Stimulated activated effector memory CD8-positive, alpha-beta T cell treated with anti-CD3 and anti-CD28 coated beads, Interleukin-12 subunit alpha, Interleukin-12 subunit beta, amount 100 ng/mL, for 72 hours (primary cell): ENCODE results near the gene KIF1A.
"Not testable (repeated sequence)": the region's sequence is repeated elsewhere in the genome, so short reads cannot be mapped to it uniquely, and the experiment has no call there.

Source experiments
- ATAC-seq: fragments of 150-1000 bp; cut with Tn5 transposase; 2 replicates; pipeline ENCODE4 v1.10.0; 2021
- DNase-seq, 2 donors: peaks; one replicate each; pipeline ENCODE4 v3.0.0; 2021 to 2022; ENCODE audit warnings: low spot score in 2 of 2
- H3K27ac Mint-ChIP-seq: one replicate; pipeline ENCODE4 v1.8.0; 2022; ENCODE audit warnings: mild to moderate bottlenecking, mixed read lengths
- H3K36me3 Mint-ChIP-seq: one replicate; pipeline ENCODE4 v1.8.0; 2022; ENCODE audit warnings: mild to moderate bottlenecking, mixed read lengths
- H3K4me1 Mint-ChIP-seq: one replicate; pipeline ENCODE4 v1.8.0; 2022; ENCODE audit warnings: mixed read lengths
- H3K4me3 Mint-ChIP-seq: one replicate; pipeline ENCODE4 v1.8.0; 2022; ENCODE audit warnings: mild to moderate bottlenecking, mixed read lengths
- H3K9me3 Mint-ChIP-seq: one replicate; pipeline ENCODE4 v1.8.0; 2022; ENCODE audit warnings: mixed read lengths

KIF1A gene

DNA sequence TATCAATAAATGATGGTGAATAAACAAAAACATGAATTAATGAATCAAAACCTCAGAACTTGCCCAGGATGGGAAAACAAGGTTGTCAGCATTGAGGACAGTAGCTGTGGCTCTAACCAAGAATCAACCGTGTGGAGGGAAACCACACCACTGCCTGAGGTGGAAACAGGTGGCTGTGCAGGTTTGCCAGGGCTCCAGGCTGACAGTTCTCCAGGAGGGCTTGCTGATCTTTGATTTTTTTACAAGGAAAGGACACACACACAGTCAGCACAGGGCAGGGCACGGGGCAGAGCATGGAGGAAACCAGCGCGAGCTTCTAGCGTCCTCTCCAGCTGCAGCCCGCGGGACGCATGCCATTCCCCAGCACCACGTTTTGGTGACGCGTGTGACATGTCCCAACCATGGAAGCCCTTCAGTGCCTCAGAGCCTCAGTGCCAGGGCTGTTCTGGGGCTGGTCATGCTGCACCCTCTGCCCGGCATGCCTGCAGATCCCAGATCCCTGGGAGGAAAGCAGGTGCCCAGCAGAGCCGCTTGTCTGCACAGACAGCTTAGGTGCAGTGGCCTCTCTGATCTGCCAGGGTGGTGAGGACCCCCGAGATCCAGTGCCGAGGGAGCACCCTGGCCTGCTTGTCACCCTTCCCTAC is 32.8 kb upstream of the KIF1A start:
- no peak for DNase-seq
- Mint-ChIP-seq H3K36me3 (no peaks in the 10 kb centered on the region), H3K9me3 (peaks cover 4% of the 10 kb centered on the region), H3K4me3 (no peak overlapping the region), H3K27ac (no peak overlapping the region), H3K4me1 (no peaks in the 10 kb centered on the region)
- no peak for ATAC-seq

DNA sequence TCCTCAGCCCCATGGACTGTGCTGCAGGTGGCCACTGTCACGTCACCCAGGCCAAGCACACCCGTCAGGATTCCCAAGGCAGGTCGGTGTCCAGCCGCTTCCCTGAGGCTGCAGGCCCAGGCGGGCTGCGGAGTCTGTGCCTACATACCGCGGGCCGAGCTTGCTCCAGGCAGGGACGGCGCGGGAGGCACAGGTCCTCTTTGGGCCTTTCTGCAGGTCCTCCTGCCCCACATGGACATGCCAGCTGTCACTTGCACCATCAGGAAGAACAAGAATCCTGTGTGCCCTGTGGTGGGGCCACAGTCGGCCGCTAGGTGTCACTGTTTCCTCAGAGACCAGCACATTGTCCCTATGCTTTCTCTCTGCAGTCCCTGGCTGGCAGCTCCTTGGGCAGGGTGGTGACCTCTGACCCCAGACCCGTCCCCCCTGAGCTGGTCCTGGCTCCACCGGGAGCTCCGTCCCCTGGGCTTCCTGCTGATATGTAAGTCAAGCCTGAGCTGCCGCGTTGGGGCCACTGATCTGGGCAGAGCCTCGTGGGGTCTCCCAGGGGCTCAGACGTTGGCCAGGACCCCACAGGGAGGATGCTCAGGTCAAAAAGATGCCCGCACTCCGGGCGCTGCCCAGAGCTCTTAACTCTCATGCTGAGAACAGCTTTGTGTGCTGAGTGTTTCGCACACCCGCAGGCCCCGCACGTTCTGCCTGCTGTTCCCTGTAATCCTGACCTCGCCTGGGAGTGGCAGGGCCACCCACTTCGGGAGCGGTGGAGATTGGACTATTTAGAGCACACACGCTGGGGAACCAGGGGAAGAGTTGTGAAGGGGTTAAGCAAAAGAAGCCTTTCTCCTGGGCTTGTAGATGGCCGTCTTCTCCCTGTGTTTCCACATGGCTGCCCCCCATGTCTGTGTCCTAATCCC is 31.3 kb upstream of the KIF1A start:
- peak; percentile 88 for ATAC-seq
- peaks cover 4% of the 10 kb centered on the region for H3K9me3 Mint-ChIP-seq
- no peak overlapping the region for H3K4me3 Mint-ChIP-seq
- no peak overlapping the region for H3K27ac Mint-ChIP-seq
- no peaks in the 10 kb centered on the region for H3K4me1 Mint-ChIP-seq
- H3K36me3 Mint-ChIP-seq, result no peaks in the 10 kb centered on the region
- peak; percentile 81 to 86 for DNase-seq

GRCh38 chr2:240850756-240851077 is 30.7 kb upstream of the KIF1A start:
- ATAC-seq, result no peak
- no peak for DNase-seq
- H3K4me1 Mint-ChIP-seq, result no peaks in the 10 kb centered on the region
- no peak overlapping the region for H3K4me3 Mint-ChIP-seq
- no peaks in the 10 kb centered on the region for H3K36me3 Mint-ChIP-seq
- H3K27ac Mint-ChIP-seq, result no peak overlapping the region
- peaks cover 4% of the 10 kb centered on the region for H3K9me3 Mint-ChIP-seq

DNA sequence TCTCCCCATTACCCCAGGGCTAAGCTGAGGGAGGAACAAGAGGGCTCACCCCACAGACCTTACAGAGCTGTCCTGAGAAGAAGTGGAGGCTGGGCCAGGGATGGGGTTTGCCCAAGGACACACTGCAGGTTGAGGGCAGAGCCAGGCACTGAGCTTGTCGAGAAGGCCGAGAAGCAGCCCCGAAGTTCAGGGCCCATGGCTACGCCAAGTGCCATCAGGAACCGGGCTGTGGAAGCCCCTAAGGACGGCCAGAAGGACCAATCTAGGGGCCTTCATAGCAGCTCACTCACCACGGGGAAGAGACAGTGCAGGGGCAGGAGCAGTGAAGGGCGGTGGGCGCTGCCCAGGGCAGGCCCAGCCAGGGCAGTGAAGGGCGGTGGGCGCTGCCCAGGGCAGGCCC is 30.0 kb upstream of the KIF1A start:
- DNase-seq (no peak), ATAC-seq (peak; percentile 7)
- Mint-ChIP-seq H3K36me3 (no peaks in the 10 kb centered on the region), H3K27ac (no peak overlapping the region), H3K9me3 (peaks cover 4% of the 10 kb centered on the region), H3K4me3 (no peak overlapping the region), H3K4me1 (no peaks in the 10 kb centered on the region)

- Mint-ChIP-seq H3K9me3 (peaks cover under 1% of the 10 kb centered on the region), H3K36me3 (no peaks in the 10 kb centered on the region), H3K4me3 (no peak overlapping the region), H3K27ac (no peak overlapping the region), H3K4me1 (no peaks in the 10 kb centered on the region)
- ATAC-seq (no peak), DNase-seq (no peak)
Measured at GRCh38 chr2:240848900-240849680, 29.1 kb upstream of the KIF1A start.

DNA sequence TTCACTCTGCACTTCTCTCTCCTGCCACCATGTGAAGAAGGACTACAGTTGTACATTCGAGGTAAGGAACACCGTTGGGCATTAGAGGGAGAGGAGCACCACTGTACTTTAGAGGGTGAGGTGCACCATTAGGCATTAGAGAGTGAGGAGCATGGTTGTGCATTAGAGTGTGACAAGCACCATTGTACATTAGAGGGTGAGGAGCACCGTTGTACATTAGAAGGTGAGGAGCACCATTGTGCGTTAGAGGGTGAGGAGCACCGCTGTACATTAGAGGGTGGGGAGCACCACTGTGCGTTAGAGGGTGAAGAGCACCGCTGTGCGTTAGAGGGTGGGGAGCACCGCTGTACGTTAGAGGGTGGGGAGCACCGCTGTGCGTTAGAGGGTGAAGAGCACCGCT is 27.8 kb upstream of the KIF1A start:
- no peak for DNase-seq
- Mint-ChIP-seq H3K4me1 (no peaks in the 10 kb centered on the region), H3K9me3 (no peaks in the 10 kb centered on the region), H3K36me3 (no peaks in the 10 kb centered on the region), H3K4me3 (no peak overlapping the region), H3K27ac (no peak overlapping the region)
- no peak for ATAC-seq

DNA sequence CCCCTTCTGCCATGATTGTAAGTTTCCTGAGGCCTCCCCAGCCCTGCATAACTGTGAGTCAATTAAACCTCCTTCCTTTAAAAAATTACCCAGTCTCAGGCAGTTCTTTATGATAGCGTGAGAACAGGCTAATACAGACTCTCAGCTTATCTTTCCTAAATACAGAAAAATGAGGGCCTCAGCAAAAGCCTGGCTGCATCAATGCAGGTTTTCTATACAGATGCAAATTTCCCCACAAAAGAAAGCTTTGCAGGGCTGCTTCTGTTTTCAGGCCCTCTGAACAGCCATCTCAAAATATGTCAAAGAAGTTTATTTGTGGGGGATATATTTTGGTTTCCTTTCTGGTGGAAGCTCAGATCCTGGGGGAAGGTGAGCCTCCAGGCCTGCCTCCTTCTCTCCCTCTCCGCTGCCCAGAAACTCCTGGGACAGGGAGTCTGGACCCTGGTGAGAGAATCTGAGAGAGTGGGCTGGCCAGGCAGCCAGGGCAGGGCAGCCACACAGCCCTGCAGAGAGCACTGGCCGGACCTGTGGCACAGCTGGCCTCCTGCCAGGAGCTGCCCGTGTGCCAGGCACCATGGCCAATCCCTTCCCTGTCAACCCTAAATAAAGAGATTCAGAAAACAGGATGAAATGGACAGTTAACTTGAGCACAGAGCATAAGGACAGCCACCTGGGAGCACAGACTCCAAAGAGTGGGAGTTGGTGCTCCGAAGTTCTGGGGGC is 27.0 kb upstream of the KIF1A start:
- Mint-ChIP-seq H3K4me1 (no peaks in the 10 kb centered on the region), H3K4me3 (no peak overlapping the region), H3K9me3 (no peaks in the 10 kb centered on the region), H3K27ac (no peak overlapping the region), H3K36me3 (no peaks in the 10 kb centered on the region)
- ATAC-seq (no peak), DNase-seq (no peak)

DNA sequence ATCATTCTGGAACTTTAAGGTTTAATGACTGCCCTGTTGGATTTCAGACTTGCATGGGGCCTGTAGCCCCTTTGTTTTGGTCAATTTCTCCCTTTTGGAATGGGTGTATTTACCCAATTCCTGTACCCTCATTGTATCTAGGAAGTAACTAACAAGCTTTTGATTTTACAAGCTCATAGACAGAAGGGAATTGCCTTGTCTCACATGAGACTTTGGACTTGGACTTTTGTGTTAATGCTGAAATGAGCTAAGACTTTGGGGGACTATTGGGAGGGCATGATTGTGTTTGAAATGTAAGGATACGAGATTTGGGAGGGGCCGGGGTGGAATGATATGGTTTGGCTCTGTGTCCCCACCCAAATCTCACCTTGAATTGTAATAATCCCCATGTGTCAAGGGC is 26.3 kb upstream of the KIF1A start:
- H3K9me3 Mint-ChIP-seq, H3K27ac Mint-ChIP-seq, H3K4me3 Mint-ChIP-seq, H3K36me3 Mint-ChIP-seq, DNase-seq, H3K4me1 Mint-ChIP-seq, ATAC-seq: not testable (repeated sequence)

DNA sequence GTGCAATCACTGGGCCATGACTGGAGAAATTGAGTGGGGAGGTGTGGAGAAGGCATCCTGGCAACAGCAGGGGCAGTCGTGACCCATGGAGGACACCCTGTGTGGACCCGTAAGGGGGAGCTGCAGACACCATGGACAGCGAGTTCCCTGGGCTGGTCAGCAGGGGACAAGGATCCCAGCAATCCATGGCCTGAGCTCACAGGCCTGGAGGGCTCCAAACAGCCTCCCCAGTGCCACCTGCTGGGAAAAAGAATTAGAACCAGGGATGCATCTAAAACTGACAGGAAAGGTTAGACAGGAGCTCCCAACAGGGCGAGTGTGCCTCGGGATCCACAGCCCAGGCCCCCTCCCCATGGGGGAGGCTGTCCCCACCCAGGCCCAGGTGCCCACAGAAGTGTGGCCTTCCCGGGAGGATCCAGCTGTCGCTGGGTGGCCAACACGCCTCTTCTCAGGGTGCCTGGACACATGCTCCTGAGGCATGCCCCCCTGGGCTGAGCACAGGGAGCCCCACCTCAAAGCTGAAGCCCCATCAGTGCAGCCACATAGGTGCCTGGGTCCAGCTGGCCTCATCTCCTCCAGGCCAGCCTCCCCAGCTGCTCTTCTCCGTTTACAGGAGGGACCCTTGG is 20.5 kb upstream of the KIF1A start:
- no peak for DNase-seq
- no peak overlapping the region for H3K4me3 Mint-ChIP-seq
- ATAC-seq, result peak; percentile 46
- H3K9me3 Mint-ChIP-seq, result no peaks in the 10 kb centered on the region
- H3K27ac Mint-ChIP-seq, result no peak overlapping the region
- H3K4me1 Mint-ChIP-seq, result no peaks in the 10 kb centered on the region
- no peaks in the 10 kb centered on the region for H3K36me3 Mint-ChIP-seq

- no peaks in the 10 kb centered on the region for H3K4me1 Mint-ChIP-seq
- H3K36me3 Mint-ChIP-seq, result no peaks in the 10 kb centered on the region
- no peaks in the 10 kb centered on the region for H3K9me3 Mint-ChIP-seq
- no peak overlapping the region for H3K27ac Mint-ChIP-seq
- DNase-seq (no peak), ATAC-seq (no peak)
- H3K4me3 Mint-ChIP-seq, result no peak overlapping the region
Measured at GRCh38 chr2:240839152-240840143, 19.4 kb upstream of the KIF1A start.

DNA sequence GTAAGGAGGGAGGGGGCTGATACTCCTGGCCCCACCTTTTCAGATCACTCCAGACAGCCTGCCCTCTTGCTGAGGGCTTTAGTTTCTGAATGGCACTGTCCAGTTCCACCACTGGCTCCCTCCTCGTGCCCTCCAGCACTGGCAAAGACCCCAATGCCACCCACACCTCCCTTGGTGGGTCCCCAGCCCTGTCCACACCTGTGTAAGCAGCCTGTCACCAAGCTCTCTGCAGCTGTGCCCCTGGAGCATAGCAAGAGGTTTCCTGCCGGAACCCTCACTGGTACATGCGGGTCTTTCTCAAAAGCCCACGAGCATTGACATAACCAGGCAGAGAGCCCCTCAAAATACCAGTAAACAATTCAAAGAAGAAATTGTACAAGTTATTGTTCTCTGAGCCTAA is 17.6 kb upstream of the KIF1A start:
- Mint-ChIP-seq H3K4me1 (no peaks in the 10 kb centered on the region), H3K27ac (no peak overlapping the region), H3K9me3 (no peaks in the 10 kb centered on the region), H3K36me3 (no peaks in the 10 kb centered on the region), H3K4me3 (no peak overlapping the region)
- no peak for DNase-seq
- ATAC-seq, result no peak

- Mint-ChIP-seq H3K4me1 (peaks cover 1% of the 10 kb centered on the region), H3K27ac (no peak overlapping the region), H3K4me3 (no peak overlapping the region), H3K9me3 (no peaks in the 10 kb centered on the region), H3K36me3 (no peaks in the 10 kb centered on the region)
- ATAC-seq (no peak), DNase-seq (no peak)
Measured at GRCh38 chr2:240836781-240837467, 16.9 kb upstream of the KIF1A start.

- H3K4me1 Mint-ChIP-seq, result peaks cover 7% of the 10 kb centered on the region
- H3K9me3 Mint-ChIP-seq, result no peaks in the 10 kb centered on the region
- no peak for DNase-seq
- ATAC-seq, result no peak
- no peak overlapping the region for H3K27ac Mint-ChIP-seq
- no peaks in the 10 kb centered on the region for H3K36me3 Mint-ChIP-seq
- H3K4me3 Mint-ChIP-seq, result no peak overlapping the region
Measured at GRCh38 chr2:240835528-240835927, 15.5 kb upstream of the KIF1A start.
